GM23338 (cell line): ENCODE measurements around the gene SLC23A1. TPM values are rescaled to one million over a fixed set of nuclear protein-coding genes. Genes with fewer than 3 reads are reported as not detected.

ENCODE experiments used
- ATAC-seq: fragments of 200-7000 bp; cut with Tn5 transposase; 3 replicates; pipeline ENCODE4 v1.9.1; 2020
- DNase-seq: peaks from one replicate; pipeline ENCODE4 v3.0.0-alpha.2; 2015; ENCODE audit warnings: low spot score
- H2AFZ ChIP-seq: fragments of 200-600 bp; sonication (generic); 2 replicates; pipeline ENCODE4 v1.8.0; 2016; ENCODE audit warnings: antibody characterized with exemption, mild to moderate bottlenecking, moderate library complexity
- H3F3A ChIP-seq: fragments of 200-600 bp; sonication (generic); replicated peaks from 2 replicates; pipeline ENCODE4 v1.8.0; 2017; ENCODE audit warnings: antibody characterized with exemption, mixed run types, low read depth
- H3K27ac ChIP-seq: fragments of 200-600 bp; sonication (generic); 2 replicates; pipeline ENCODE4 v1.6.1; 2016; ENCODE audit warnings: low read depth
- H3K27me3 ChIP-seq: fragments of 200-600 bp; sonication (generic); 2 replicates; pipeline ENCODE4 v1.8.0; 2016; ENCODE audit warnings: mild to moderate bottlenecking, mixed run types, moderate library complexity; ENCODE audit not compliant: insufficient read depth
- H3K36me3 ChIP-seq: fragments of 200-600 bp; sonication (generic); 2 replicates; pipeline ENCODE4 v1.8.0; 2016; ENCODE audit warnings: mild to moderate bottlenecking; ENCODE audit not compliant: insufficient read depth
- H3K4me1 ChIP-seq: fragments of 200-600 bp; sonication (generic); 2 replicates; pipeline ENCODE4 v1.8.0; 2016; ENCODE audit warnings: mild to moderate bottlenecking, moderate library complexity; ENCODE audit not compliant: insufficient read depth
- H3K4me2 ChIP-seq: fragments of 200-600 bp; sonication (generic); 2 replicates; pipeline ENCODE4 v1.7.1; 2017; ENCODE audit warnings: mixed run types
- H3K4me3 ChIP-seq: fragments of 200-600 bp; sonication (generic); 2 replicates; pipeline ENCODE4 v1.6.1; 2016; ENCODE audit warnings: mixed run types
- H3K79me2 ChIP-seq: fragments of 200-600 bp; sonication (generic); replicated peaks from 2 replicates; pipeline ENCODE4 v1.8.0; 2017; ENCODE audit warnings: mild to moderate bottlenecking; ENCODE audit not compliant: insufficient read depth
- H3K9me2 ChIP-seq: fragments of 200-600 bp; sonication (generic); 2 replicates; pipeline ENCODE4 v1.8.0; 2017; ENCODE audit not compliant: insufficient read depth
- H4K20me1 ChIP-seq: fragments of 200-600 bp; sonication (generic); replicated peaks from 2 replicates; pipeline ENCODE4 v1.8.0; 2017; ENCODE audit warnings: mild to moderate bottlenecking; ENCODE audit not compliant: insufficient read depth
- H3K27ac Mint-ChIP-seq: 2 replicates; pipeline ENCODE4 v1.8.0; 2020; ENCODE audit warnings: inconsistent platforms, mild to moderate bottlenecking, moderate library complexity, mixed read lengths
- H3K27me3 Mint-ChIP-seq: 3 replicates; pipeline ENCODE4 v1.8.0; 2022; ENCODE audit warnings: low read depth, mild to moderate bottlenecking, moderate library complexity, mixed read lengths, inconsistent platforms; ENCODE audit not compliant: insufficient read depth, poor library complexity
- H3K36me3 Mint-ChIP-seq: 3 replicates; pipeline ENCODE4 v1.8.0; 2021; ENCODE audit warnings: low read depth, mild to moderate bottlenecking, inconsistent platforms, moderate library complexity, mixed read lengths
- H3K4me1 Mint-ChIP-seq: 3 replicates; pipeline ENCODE4 v1.8.0; 2020; ENCODE audit warnings: mild to moderate bottlenecking, inconsistent platforms, mixed read lengths
- H3K4me3 Mint-ChIP-seq: 3 replicates; pipeline ENCODE4 v1.8.0; 2021; ENCODE audit warnings: moderate library complexity, mild to moderate bottlenecking, inconsistent platforms, mixed read lengths
- H3K9me3 Mint-ChIP-seq: 3 replicates; pipeline ENCODE4 v1.8.0; 2020; ENCODE audit warnings: moderate library complexity, mild to moderate bottlenecking, inconsistent platforms, mixed read lengths
- CREB1 ChIP-seq: fragments of 250-450 bp; sonication (Bioruptor Pico); IDR thresholded peaks from 2 replicates; pipeline ENCODE4 v1.5.0; 2020; ENCODE audit warnings: low read depth, mild to moderate bottlenecking, moderate library complexity
- EZH2 ChIP-seq: fragments of 200-600 bp; sonication (generic); IDR thresholded peaks from one replicate; pipeline ENCODE4 v1.8.0; 2017; ENCODE audit warnings: antibody characterized with exemption, mild to moderate bottlenecking, low read depth; ENCODE audit not compliant: unreplicated experiment
- EZH2phosphoT487 ChIP-seq: fragments of 200-600 bp; sonication (generic); IDR thresholded peaks from one replicate; pipeline ENCODE4 v1.8.1; 2018; ENCODE audit warnings: antibody characterized with exemption; ENCODE audit not compliant: unreplicated experiment
- JUNB ChIP-seq: IDR thresholded peaks from one replicate; pipeline ENCODE4 v1.6.1; 2016; ENCODE audit warnings: antibody characterized with exemption; ENCODE audit not compliant: unreplicated experiment
- NANOG ChIP-seq: IDR thresholded peaks from 2 replicates; pipeline ENCODE4 v1.6.1; 2016; ENCODE audit warnings: antibody characterized with exemption, borderline replicate concordance
- POLR2AphosphoS5 ChIP-seq: IDR thresholded peaks from 2 replicates; pipeline ENCODE4 v1.6.1; 2016; ENCODE audit warnings: antibody characterized with exemption, low read depth
- STAT1 ChIP-seq: IDR thresholded peaks from one replicate; pipeline ENCODE4 v1.6.1; 2016; ENCODE audit warnings: antibody characterized with exemption; ENCODE audit not compliant: unreplicated experiment
- ZNF114 ChIP-seq: fragments of 250-450 bp; sonication (Bioruptor Pico); IDR thresholded peaks from 2 replicates; pipeline ENCODE4 v1.5.0; 2020; ENCODE audit warnings: mild to moderate bottlenecking, moderate library complexity
- ZNF331 ChIP-seq: fragments of 250-450 bp; sonication (Bioruptor Pico); IDR thresholded peaks from 2 replicates; pipeline ENCODE4 v1.5.0; 2020; ENCODE audit warnings: low read depth, mild to moderate bottlenecking, moderate library complexity
- polyA plus RNA-seq: library from polyadenylated mRNA; unstranded; fragments of >200 nt; fragmentation: Nextera tagmentation; extraction: Ambion mirVana; gene quantifications from 2 replicates; pipeline ENCODE4 v1.2.1, GENCODE V29; 2016
- total RNA-seq: library from RNA; depleted of rRNA; stranded (reverse); fragments of >200 nt; shearing (Covaris generic); gene quantifications from 2 replicates; pipeline ENCODE4 v1.2.3, GENCODE V29; 2014
- TF ChIP-seq, protein P1 (sequence below), 2 experiments: fragments of 200-600 bp in 1 of 2; sonication (generic) in 1 of 2; conservative IDR thresholded peaks; 2 replicates each; pipeline versions ENCODE4 v1.5.1 to v1.6.1; 2016 to 2017; ENCODE audit warnings: antibody characterized with exemption in 2 of 2, low read depth in 2 of 2, mild to moderate bottlenecking in 2 of 2, moderate library complexity in 1 of 2
- TF ChIP-seq, protein P2 (sequence below): fragments of 250-450 bp; sonication (Bioruptor Pico); IDR thresholded peaks from 2 replicates; pipeline ENCODE4 v1.5.0; 2020; ENCODE audit warnings: mild to moderate bottlenecking, moderate library complexity
- TF ChIP-seq, protein P3 (sequence below): IDR thresholded peaks from 2 replicates; pipeline ENCODE4 v1.6.1; 2016; ENCODE audit warnings: antibody characterized with exemption
- TF ChIP-seq, protein P4 (sequence below): IDR thresholded peaks from one replicate; pipeline ENCODE4 v1.6.1; 2018; ENCODE audit warnings: antibody characterized with exemption; ENCODE audit not compliant: unreplicated experiment

Gene SLC23A1
- total and polyA plus RNA-seq, 2 experiments from 2014 or later: 0.29 TPM; not detected in 1

DNA sequence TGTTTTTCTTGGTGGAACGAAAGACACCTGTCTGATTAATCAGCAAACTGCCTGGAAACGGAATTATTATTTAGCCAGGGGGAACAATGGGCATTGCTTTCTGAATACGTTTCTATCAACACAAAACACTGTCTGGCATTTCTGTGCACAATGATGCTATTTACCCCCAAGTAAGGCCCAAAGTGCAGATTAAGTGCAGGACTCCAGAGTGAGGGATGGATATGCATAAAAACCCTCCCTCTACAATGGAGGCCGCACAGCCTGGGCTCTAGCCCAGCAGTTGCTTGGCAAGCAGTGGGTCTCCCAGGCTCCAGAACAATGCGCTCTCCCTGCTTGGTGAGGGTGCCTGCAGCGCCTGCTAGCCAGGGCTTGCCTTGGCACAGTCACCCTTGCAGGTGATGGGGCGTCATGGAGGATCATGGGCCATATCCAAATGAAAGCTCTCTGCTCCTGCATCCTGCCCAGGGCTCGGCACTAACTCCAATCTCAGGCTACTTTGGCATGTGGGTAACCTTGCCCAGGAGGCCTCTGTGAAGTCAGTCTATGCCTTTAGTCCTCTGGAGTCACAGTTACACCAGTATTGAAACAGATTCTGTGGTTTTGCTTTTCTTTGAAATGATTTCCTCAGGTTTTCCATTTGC lies 32.2 kb upstream of the SLC23A1 start:
- Mint-ChIP-seq H3K4me1 (peaks cover 14% of the 10 kb centered on the region), H3K4me3 (no peak overlapping the region), H3K36me3 (peaks cover 15% of the 10 kb centered on the region), H3K27ac (no peak overlapping the region), H3K27me3 (no peaks in the 10 kb centered on the region), H3K9me3 (no peaks in the 10 kb centered on the region)
- no peaks in the 10 kb centered on the region for H3K4me1 ChIP-seq
- 0 out of 2 replicates have a peak, but pooled peaks cover 3% of the 10 kb centered on the region for H3F3A ChIP-seq
- no peak for TF ChIP-seq NANOG
- TF ChIP-seq, protein P1, sequence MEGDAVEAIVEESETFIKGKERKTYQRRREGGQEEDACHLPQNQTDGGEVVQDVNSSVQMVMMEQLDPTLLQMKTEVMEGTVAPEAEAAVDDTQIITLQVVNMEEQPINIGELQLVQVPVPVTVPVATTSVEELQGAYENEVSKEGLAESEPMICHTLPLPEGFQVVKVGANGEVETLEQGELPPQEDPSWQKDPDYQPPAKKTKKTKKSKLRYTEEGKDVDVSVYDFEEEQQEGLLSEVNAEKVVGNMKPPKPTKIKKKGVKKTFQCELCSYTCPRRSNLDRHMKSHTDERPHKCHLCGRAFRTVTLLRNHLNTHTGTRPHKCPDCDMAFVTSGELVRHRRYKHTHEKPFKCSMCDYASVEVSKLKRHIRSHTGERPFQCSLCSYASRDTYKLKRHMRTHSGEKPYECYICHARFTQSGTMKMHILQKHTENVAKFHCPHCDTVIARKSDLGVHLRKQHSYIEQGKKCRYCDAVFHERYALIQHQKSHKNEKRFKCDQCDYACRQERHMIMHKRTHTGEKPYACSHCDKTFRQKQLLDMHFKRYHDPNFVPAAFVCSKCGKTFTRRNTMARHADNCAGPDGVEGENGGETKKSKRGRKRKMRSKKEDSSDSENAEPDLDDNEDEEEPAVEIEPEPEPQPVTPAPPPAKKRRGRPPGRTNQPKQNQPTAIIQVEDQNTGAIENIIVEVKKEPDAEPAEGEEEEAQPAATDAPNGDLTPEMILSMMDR (conservative IDR thresholded peaks at IDR 0.05; ENCODE audit: low read depth in 2 of 2): no peak
- TF ChIP-seq ZNF114: no peak
- TF ChIP-seq, protein P2, sequence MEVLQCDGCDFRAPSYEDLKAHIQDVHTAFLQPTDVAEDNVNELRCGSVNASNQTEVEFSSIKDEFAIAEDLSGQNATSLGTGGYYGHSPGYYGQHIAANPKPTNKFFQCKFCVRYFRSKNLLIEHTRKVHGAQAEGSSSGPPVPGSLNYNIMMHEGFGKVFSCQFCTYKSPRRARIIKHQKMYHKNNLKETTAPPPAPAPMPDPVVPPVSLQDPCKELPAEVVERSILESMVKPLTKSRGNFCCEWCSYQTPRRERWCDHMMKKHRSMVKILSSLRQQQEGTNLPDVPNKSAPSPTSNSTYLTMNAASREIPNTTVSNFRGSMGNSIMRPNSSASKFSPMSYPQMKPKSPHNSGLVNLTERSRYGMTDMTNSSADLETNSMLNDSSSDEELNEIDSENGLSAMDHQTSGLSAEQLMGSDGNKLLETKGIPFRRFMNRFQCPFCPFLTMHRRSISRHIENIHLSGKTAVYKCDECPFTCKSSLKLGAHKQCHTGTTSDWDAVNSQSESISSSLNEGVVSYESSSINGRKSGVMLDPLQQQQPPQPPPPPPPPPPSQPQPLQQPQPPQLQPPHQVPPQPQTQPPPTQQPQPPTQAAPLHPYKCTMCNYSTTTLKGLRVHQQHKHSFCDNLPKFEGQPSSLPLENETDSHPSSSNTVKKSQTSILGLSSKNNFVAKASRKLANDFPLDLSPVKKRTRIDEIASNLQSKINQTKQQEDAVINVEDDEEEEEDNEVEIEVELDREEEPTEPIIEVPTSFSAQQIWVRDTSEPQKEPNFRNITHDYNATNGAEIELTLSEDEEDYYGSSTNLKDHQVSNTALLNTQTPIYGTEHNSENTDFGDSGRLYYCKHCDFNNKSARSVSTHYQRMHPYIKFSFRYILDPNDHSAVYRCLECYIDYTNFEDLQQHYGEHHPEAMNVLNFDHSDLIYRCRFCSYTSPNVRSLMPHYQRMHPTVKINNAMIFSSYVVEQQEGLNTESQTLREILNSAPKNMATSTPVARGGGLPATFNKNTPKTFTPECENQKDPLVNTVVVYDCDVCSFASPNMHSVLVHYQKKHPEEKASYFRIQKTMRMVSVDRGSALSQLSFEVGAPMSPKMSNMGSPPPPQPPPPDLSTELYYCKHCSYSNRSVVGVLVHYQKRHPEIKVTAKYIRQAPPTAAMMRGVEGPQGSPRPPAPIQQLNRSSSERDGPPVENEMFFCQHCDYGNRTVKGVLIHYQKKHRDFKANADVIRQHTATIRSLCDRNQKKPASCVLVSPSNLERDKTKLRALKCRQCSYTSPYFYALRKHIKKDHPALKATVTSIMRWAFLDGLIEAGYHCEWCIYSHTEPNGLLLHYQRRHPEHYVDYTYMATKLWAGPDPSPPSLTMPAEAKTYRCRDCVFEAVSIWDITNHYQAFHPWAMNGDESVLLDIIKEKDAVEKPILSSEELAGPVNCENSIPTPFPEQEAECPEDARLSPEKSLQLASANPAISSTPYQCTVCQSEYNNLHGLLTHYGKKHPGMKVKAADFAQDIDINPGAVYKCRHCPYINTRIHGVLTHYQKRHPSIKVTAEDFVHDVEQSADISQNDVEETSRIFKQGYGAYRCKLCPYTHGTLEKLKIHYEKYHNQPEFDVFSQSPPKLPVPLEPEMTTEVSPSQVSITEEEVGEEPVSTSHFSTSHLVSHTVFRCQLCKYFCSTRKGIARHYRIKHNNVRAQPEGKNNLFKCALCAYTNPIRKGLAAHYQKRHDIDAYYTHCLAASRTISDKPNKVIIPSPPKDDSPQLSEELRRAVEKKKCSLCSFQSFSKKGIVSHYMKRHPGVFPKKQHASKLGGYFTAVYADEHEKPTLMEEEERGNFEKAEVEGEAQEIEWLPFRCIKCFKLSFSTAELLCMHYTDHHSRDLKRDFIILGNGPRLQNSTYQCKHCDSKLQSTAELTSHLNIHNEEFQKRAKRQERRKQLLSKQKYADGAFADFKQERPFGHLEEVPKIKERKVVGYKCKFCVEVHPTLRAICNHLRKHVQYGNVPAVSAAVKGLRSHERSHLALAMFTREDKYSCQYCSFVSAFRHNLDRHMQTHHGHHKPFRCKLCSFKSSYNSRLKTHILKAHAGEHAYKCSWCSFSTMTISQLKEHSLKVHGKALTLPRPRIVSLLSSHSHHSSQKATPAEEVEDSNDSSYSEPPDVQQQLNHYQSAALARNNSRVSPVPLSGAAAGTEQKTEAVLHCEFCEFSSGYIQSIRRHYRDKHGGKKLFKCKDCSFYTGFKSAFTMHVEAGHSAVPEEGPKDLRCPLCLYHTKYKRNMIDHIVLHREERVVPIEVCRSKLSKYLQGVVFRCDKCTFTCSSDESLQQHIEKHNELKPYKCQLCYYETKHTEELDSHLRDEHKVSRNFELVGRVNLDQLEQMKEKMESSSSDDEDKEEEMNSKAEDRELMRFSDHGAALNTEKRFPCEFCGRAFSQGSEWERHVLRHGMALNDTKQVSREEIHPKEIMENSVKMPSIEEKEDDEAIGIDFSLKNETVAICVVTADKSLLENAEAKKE: no peak
- TF ChIP-seq JUNB: no peak
- TF ChIP-seq, protein P3, sequence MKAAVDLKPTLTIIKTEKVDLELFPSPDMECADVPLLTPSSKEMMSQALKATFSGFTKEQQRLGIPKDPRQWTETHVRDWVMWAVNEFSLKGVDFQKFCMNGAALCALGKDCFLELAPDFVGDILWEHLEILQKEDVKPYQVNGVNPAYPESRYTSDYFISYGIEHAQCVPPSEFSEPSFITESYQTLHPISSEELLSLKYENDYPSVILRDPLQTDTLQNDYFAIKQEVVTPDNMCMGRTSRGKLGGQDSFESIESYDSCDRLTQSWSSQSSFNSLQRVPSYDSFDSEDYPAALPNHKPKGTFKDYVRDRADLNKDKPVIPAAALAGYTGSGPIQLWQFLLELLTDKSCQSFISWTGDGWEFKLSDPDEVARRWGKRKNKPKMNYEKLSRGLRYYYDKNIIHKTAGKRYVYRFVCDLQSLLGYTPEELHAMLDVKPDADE: no peak
- TF ChIP-seq EZH2: no peak
- TF ChIP-seq EZH2phosphoT487: no peak
- TF ChIP-seq ZNF331 (CRISPR knock-in tag): no peak
- TF ChIP-seq STAT1: no peak
- no peak for TF ChIP-seq POLR2AphosphoS5
- TF ChIP-seq, protein P4, sequence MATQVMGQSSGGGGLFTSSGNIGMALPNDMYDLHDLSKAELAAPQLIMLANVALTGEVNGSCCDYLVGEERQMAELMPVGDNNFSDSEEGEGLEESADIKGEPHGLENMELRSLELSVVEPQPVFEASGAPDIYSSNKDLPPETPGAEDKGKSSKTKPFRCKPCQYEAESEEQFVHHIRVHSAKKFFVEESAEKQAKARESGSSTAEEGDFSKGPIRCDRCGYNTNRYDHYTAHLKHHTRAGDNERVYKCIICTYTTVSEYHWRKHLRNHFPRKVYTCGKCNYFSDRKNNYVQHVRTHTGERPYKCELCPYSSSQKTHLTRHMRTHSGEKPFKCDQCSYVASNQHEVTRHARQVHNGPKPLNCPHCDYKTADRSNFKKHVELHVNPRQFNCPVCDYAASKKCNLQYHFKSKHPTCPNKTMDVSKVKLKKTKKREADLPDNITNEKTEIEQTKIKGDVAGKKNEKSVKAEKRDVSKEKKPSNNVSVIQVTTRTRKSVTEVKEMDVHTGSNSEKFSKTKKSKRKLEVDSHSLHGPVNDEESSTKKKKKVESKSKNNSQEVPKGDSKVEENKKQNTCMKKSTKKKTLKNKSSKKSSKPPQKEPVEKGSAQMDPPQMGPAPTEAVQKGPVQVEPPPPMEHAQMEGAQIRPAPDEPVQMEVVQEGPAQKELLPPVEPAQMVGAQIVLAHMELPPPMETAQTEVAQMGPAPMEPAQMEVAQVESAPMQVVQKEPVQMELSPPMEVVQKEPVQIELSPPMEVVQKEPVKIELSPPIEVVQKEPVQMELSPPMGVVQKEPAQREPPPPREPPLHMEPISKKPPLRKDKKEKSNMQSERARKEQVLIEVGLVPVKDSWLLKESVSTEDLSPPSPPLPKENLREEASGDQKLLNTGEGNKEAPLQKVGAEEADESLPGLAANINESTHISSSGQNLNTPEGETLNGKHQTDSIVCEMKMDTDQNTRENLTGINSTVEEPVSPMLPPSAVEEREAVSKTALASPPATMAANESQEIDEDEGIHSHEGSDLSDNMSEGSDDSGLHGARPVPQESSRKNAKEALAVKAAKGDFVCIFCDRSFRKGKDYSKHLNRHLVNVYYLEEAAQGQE: no peak
- no peak for TF ChIP-seq CREB1 (CRISPR knock-in tag)
- no peaks in the 10 kb centered on the region for H3K9me2 ChIP-seq
- H3K27me3 ChIP-seq: no peaks in the 10 kb centered on the region
- DNase-seq: no peak
- no peaks in the 10 kb centered on the region for H3K79me2 ChIP-seq
- no peak overlapping the region for H2AFZ ChIP-seq
- no peak overlapping the region for H3K4me3 ChIP-seq
- H3K27ac ChIP-seq: peak overlapping the region; percentile 45; the same call in 1 of the 2 replicates
- no peaks in the 10 kb centered on the region for H4K20me1 ChIP-seq
- H3K4me2 ChIP-seq: no peak overlapping the region
- no peak for ATAC-seq
- peaks cover 1% of the 10 kb centered on the region; the same call in 1 of the 2 replicates for H3K36me3 ChIP-seq
